Ovary (tissue), 3 donors: ENCODE data around the gene CTIF.

Experiments used
- CTCF ChIP-seq, 3 donors: fragments of 450-650 bp in 2 of 3; fragments of 200-600 bp in 1 of 3; IDR thresholded peaks; one replicate each; pipeline versions ENCODE4 v1.5.1 to v1.8.0; 2016 to 2022; ENCODE audit warnings: antibody characterized with exemption in 3 of 3, mild to moderate bottlenecking in 1 of 3
- EP300 ChIP-seq: sonication (generic); formaldehyde crosslinking; IDR thresholded peaks from one replicate; pipeline ENCODE4 v1.6.1; 2017; ENCODE audit warnings: antibody characterized with exemption
- POLR2A ChIP-seq: fragments of 450-650 bp; IDR thresholded peaks from one replicate; pipeline ENCODE4 v1.6.1; 2017; ENCODE audit warnings: antibody characterized with exemption, mild to moderate bottlenecking, moderate library complexity
- donor health status: DM: no; HTN: no; CAD: no.

GRCh38 chr18:48548921-48549320 is 10.1 kb downstream of the CTIF start:
- TF ChIP-seq CTCF (IDR thresholded peaks at IDR 0.05) (no peak), EP300 (no peak), POLR2A (no peak)
